Measurements from ENCODE around the gene JPT2.

- TF ChIP-seq, protein P1, sequence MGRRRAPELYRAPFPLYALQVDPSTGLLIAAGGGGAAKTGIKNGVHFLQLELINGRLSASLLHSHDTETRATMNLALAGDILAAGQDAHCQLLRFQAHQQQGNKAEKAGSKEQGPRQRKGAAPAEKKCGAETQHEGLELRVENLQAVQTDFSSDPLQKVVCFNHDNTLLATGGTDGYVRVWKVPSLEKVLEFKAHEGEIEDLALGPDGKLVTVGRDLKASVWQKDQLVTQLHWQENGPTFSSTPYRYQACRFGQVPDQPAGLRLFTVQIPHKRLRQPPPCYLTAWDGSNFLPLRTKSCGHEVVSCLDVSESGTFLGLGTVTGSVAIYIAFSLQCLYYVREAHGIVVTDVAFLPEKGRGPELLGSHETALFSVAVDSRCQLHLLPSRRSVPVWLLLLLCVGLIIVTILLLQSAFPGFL (CRISPR knock-in tag; IDR thresholded peaks at IDR 0.05; ENCODE audit: borderline replicate concordance), result no peak
- TF ChIP-seq, protein P2, sequence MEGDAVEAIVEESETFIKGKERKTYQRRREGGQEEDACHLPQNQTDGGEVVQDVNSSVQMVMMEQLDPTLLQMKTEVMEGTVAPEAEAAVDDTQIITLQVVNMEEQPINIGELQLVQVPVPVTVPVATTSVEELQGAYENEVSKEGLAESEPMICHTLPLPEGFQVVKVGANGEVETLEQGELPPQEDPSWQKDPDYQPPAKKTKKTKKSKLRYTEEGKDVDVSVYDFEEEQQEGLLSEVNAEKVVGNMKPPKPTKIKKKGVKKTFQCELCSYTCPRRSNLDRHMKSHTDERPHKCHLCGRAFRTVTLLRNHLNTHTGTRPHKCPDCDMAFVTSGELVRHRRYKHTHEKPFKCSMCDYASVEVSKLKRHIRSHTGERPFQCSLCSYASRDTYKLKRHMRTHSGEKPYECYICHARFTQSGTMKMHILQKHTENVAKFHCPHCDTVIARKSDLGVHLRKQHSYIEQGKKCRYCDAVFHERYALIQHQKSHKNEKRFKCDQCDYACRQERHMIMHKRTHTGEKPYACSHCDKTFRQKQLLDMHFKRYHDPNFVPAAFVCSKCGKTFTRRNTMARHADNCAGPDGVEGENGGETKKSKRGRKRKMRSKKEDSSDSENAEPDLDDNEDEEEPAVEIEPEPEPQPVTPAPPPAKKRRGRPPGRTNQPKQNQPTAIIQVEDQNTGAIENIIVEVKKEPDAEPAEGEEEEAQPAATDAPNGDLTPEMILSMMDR (IDR thresholded peaks at IDR 0.05), result no peak
- TF ChIP-seq NR1H2 (CRISPR knock-in tag; IDR thresholded peaks at IDR 0.05), result no peak
- no peak for TF ChIP-seq SMAD3 (CRISPR knock-in tag; IDR thresholded peaks at IDR 0.05; ENCODE audit: borderline replicate concordance)
- TF ChIP-seq E2F4 (CRISPR knock-in tag; IDR thresholded peaks at IDR 0.05; ENCODE audit: borderline replicate concordance, low read depth), result no peak
Observed at GRCh38 chr16:1696863-1697262, 18.8 kb downstream of the JPT2 start.

Data from WTC11 (cell line).